GM04503 (cell line): ENCODE data around the gene PTPRJ.
A peak's percentile ranks its signal among the peaks of the same experiment; 100 is the strongest.

Experiments used
- DNase-seq: peaks from one replicate; pipeline ENCODE4 v3.0.0-alpha.2; 2012; ENCODE audit warnings: low read depth

Gene PTPRJ

GRCh38 chr11:48093795-48094642 lies 113.7 kb downstream of the PTPRJ start:
- DNase-seq: no peak

GRCh38 chr11:48094643-48095339 lies 114.4 kb downstream of the PTPRJ start:
- DNase-seq: no peak

- no peak for DNase-seq
Observed at GRCh38 chr11:48095779-48096470, 115.6 kb downstream of the PTPRJ start.

GRCh38 chr11:48096588-48097525 lies 116.5 kb downstream of the PTPRJ start:
- no peak for DNase-seq

GRCh38 chr11:48098024-48098423 lies 117.7 kb downstream of the PTPRJ start:
- no peak for DNase-seq

- no peak for DNase-seq
Observed at GRCh38 chr11:48099916-48100446, 119.6 kb downstream of the PTPRJ start.

GRCh38 chr11:48101044-48101733 lies 120.8 kb downstream of the PTPRJ start:
- no peak for DNase-seq

GRCh38 chr11:48101958-48102357 lies 121.6 kb downstream of the PTPRJ start:
- DNase-seq: no peak

GRCh38 chr11:48103621-48104567 lies 123.5 kb downstream of the PTPRJ start:
- DNase-seq: no peak

- no peak for DNase-seq
Observed at GRCh38 chr11:48104568-48104924, 124.2 kb downstream of the PTPRJ start.

- DNase-seq: no peak
Observed at GRCh38 chr11:48105096-48105990, 125.0 kb downstream of the PTPRJ start.

GRCh38 chr11:48106166-48106565 lies 125.8 kb downstream of the PTPRJ start:
- no peak for DNase-seq

- no peak for DNase-seq
Observed at GRCh38 chr11:48107188-48107704, 126.9 kb downstream of the PTPRJ start.

- no peak for DNase-seq
Observed at GRCh38 chr11:48108231-48109045, 128.1 kb downstream of the PTPRJ start.

- DNase-seq: peak; percentile 18
Observed at GRCh38 chr11:48109046-48109666, 128.8 kb downstream of the PTPRJ start.

- DNase-seq: no peak
Observed at GRCh38 chr11:48110509-48110766, 130.1 kb downstream of the PTPRJ start.

GRCh38 chr11:48111891-48112290 lies 131.5 kb downstream of the PTPRJ start:
- no peak for DNase-seq
